ENCODE measurements around the gene CYP3A7.

- no peak for TF ChIP-seq CTCF (conservative IDR thresholded peaks at IDR 0.05; ENCODE audit: low read length)
- TF ChIP-seq EZH2phosphoT487 (IDR thresholded peaks at IDR 0.05; ENCODE audit: borderline replicate concordance): no peak
Observed at GRCh38 chr7:99679032-99679399, 56.0 kb downstream of the CYP3A7 start.
